HCT116 (cell line): ENCODE results near the gene LEMD1. TPM values are rescaled to one million over a fixed set of nuclear protein-coding genes. Genes with fewer than 3 reads are reported as not detected.

Experiments
- ATAC-seq: fragments of 200-7000 bp; cut with Tn5 transposase; 2 replicates; pipeline ENCODE4 v1.9.1; 2020; ENCODE audit warnings: mild to moderate bottlenecking, moderate library complexity
- BruUV-seq: library from RNA; stranded (reverse); fragments of 400-500 nt; replicated peaks from 2 replicates; lab custom pipeline; 2021; lab: Mats Ljungman, UMichigan
- CTCF ChIA-PET: fragments of 300-600 bp; sonication (Branson Sonifier 250); formaldehyde crosslinking; loops from one replicate; lab custom pipeline; 2021; ENCODE audit warnings: antibody characterized with exemption; lab: Charles Lee
- POLR2A ChIA-PET: fragments of 300-600, 350-600 bp; sonication (Branson Sonifier 250); formaldehyde crosslinking; loops from one replicate; lab custom pipeline; 2021; ENCODE audit warnings: antibody characterized with exemption; lab: Charles Lee
- RAD21 ChIA-PET, 2 experiments: fragments of 300-600 bp; sonication (Branson Sonifier 250); formaldehyde crosslinking; loops; one replicate each; lab custom pipeline; 2023; ENCODE audit warnings: low total read pairs in 2 of 2; ENCODE audit not compliant: uncharacterized antibody in 2 of 2, unreplicated experiment in 2 of 2, low non-redundant PET in 1 of 2; lab: Charles Lee
- DNase-seq: peaks from one replicate; pipeline ENCODE4 v3.0.0-alpha.2; 2010; ENCODE audit warnings: low read depth, low spot score
- H2AFZ ChIP-seq: fragments of 200-600 bp; shearing (Covaris generic), sonication (generic); 2 replicates; pipeline ENCODE4 v1.6.1; 2017; ENCODE audit warnings: low read depth, mixed run types, mixed read lengths, antibody characterized with exemption, low read length; ENCODE audit not compliant: poor library complexity, severe bottlenecking
- H3K27ac ChIP-seq: 2 replicates; pipeline ENCODE4 v1.5.1; 2012; ENCODE audit warnings: low read depth, low read length
- H3K27me3 ChIP-seq: fragments of 200-600 bp; sonication (generic); 2 replicates; pipeline ENCODE4 v1.6.1; 2016; ENCODE audit warnings: mixed run types, low read length, mixed read lengths; ENCODE audit not compliant: insufficient read depth
- H3K36me3 ChIP-seq, 2 experiments: fragments of 200-500 bp in 1 of 2; fragments of 200-600 bp in 1 of 2; sonication (Bioruptor generic) in 1 of 2; sonication (generic) in 1 of 2; 2 replicates each; pipeline versions ENCODE4 v1.5.1 to v1.6.1; 2014 to 2016; ENCODE audit warnings: low read length in 2 of 2, inconsistent platforms in 1 of 2, mixed read lengths in 1 of 2, mixed run types in 1 of 2; ENCODE audit not compliant: insufficient read depth in 2 of 2, control insufficient read depth in 1 of 2
- H3K4me1 ChIP-seq, 2 experiments: fragments of 200-600 bp in 1 of 2; sonication (generic) in 1 of 2; 2 replicates each; pipeline versions ENCODE4 v1.5.1 to v1.6.1; 2012 to 2017; ENCODE audit warnings: low read length in 2 of 2, inconsistent platforms in 1 of 2, mild to moderate bottlenecking in 1 of 2, mixed read lengths in 1 of 2, mixed run types in 1 of 2, moderate library complexity in 1 of 2; ENCODE audit not compliant: insufficient read depth in 2 of 2, control insufficient read depth in 1 of 2
- H3K4me2 ChIP-seq: fragments of 200-600 bp; sonication (generic); 2 replicates; pipeline ENCODE4 v1.6.1; 2017; ENCODE audit warnings: mixed run types, low read length, mixed read lengths
- H3K4me3 ChIP-seq, 2 experiments: fragments of 200-600 bp in 1 of 2; sonication (generic) in 1 of 2; replicated peaks in 1 of 2; 2 replicates each; pipeline ENCODE4 v1.5.1; 2011 to 2016; ENCODE audit warnings: low read length in 2 of 2, control low read depth in 1 of 2, low read depth in 1 of 2, mild to moderate bottlenecking in 1 of 2, mixed read lengths in 1 of 2, mixed run types in 1 of 2
- H3K79me2 ChIP-seq: fragments of 200-600 bp; sonication (generic); 2 replicates; pipeline ENCODE4 v1.6.1; 2017; ENCODE audit warnings: mild to moderate bottlenecking, mixed run types, low read length, moderate library complexity, mixed read lengths; ENCODE audit not compliant: insufficient read depth
- H3K9ac ChIP-seq: fragments of 200-600 bp; sonication (generic); 2 replicates; pipeline ENCODE4 v1.6.1; 2016; ENCODE audit warnings: low read length, mixed read lengths
- H3K9me2 ChIP-seq: fragments of 200-600 bp; sonication (generic), shearing (Covaris generic); 2 replicates; pipeline ENCODE4 v1.6.1; 2017; ENCODE audit warnings: mixed run types, mild to moderate bottlenecking, moderate library complexity; ENCODE audit not compliant: insufficient read depth
- H3K9me3 ChIP-seq, 2 experiments: fragments of 200-500 bp in 1 of 2; fragments of 200-600 bp in 1 of 2; sonication (Bioruptor generic) in 1 of 2; sonication (generic) in 1 of 2; 2 replicates each; pipeline ENCODE4 v1.6.1; 2014 to 2017; ENCODE audit warnings: low read length in 2 of 2, mixed read lengths in 2 of 2, inconsistent platforms in 1 of 2, low read depth in 1 of 2, mild to moderate bottlenecking in 1 of 2, mixed run types in 1 of 2, moderate library complexity in 1 of 2; ENCODE audit not compliant: control insufficient read depth in 1 of 2, insufficient read depth in 1 of 2
- H4K20me1 ChIP-seq: fragments of 200-600 bp; sonication (generic), shearing (Covaris generic); 2 replicates; pipeline ENCODE4 v1.6.1; 2017; ENCODE audit warnings: mixed run types, mild to moderate bottlenecking, moderate library complexity; ENCODE audit not compliant: insufficient read depth
- CEBPB ChIP-seq: IDR thresholded peaks from 2 replicates; pipeline ENCODE4 v1.6.1; 2012; ENCODE audit warnings: low read depth
- CTCF ChIP-seq, 3 experiments: fragments of 200-600 bp in 1 of 3; sonication (generic) in 1 of 3; IDR thresholded peaks in 2 of 3; conservative IDR thresholded peaks in 1 of 3; 2 replicates each; pipeline ENCODE4 v1.5.1; 2012 to 2017; ENCODE audit warnings: low read depth in 2 of 3, low read length in 2 of 3, antibody characterized with exemption in 1 of 3, borderline replicate concordance in 1 of 3, control low read depth in 1 of 3, mild to moderate bottlenecking in 1 of 3, mixed read lengths in 1 of 3, mixed run types in 1 of 3, moderate library complexity in 1 of 3; ENCODE audit not compliant: insufficient read depth in 1 of 3
- EZH2 ChIP-seq: fragments of 200-600 bp; sonication (generic); IDR thresholded peaks from 2 replicates; pipeline ENCODE4 v1.6.1; 2017; ENCODE audit warnings: antibody characterized with exemption, mixed run types
- EZH2phosphoT487 ChIP-seq: fragments of 200-600 bp; IDR thresholded peaks from 2 replicates; pipeline ENCODE4 v1.6.1; 2018; ENCODE audit warnings: antibody characterized with exemption, borderline replicate concordance
- FOSL1 ChIP-seq: IDR thresholded peaks from 2 replicates; pipeline ENCODE4 v1.6.1; 2012; ENCODE audit warnings: low read depth
- MAX ChIP-seq: IDR thresholded peaks from 2 replicates; pipeline ENCODE4 v1.6.1; 2012
- POLR2A ChIP-seq: IDR thresholded peaks from 2 replicates; pipeline ENCODE4 v1.7.0; 2011; ENCODE audit warnings: borderline replicate concordance; ENCODE audit not compliant: insufficient read depth, insufficient read length; ENCODE audit errors: extremely low read depth
- POLR2AphosphoS5 ChIP-seq: IDR thresholded peaks from 2 replicates; pipeline ENCODE4 v1.6.1; 2011; ENCODE audit warnings: mild to moderate bottlenecking, low read depth, low read length, moderate library complexity
- RAD21 ChIP-seq: IDR thresholded peaks from 2 replicates; pipeline ENCODE4 v1.6.1; 2012; ENCODE audit warnings: low read depth, mild to moderate bottlenecking
- SIN3A ChIP-seq: IDR thresholded peaks from 2 replicates; pipeline ENCODE4 v1.6.1; 2012; ENCODE audit warnings: low read depth
- SRF ChIP-seq: IDR thresholded peaks from 2 replicates; pipeline ENCODE4 v1.6.1; 2012; ENCODE audit warnings: low read depth
- TCF7L2 ChIP-seq: IDR thresholded peaks from 2 replicates; pipeline ENCODE4 v1.7.0; 2011; ENCODE audit warnings: borderline replicate concordance, inconsistent platforms; ENCODE audit not compliant: insufficient read depth, insufficient read length; ENCODE audit errors: extremely low read depth
- YY1 ChIP-seq: IDR thresholded peaks from 2 replicates; pipeline ENCODE4 v1.6.1; 2011; ENCODE audit warnings: low read length, low read depth, moderate library complexity, mild to moderate bottlenecking; ENCODE audit not compliant: insufficient replicate concordance; ENCODE audit errors: extremely low read depth
- ZBTB33 ChIP-seq: IDR thresholded peaks from 2 replicates; pipeline ENCODE4 v1.6.1; 2011; ENCODE audit warnings: mild to moderate bottlenecking, low read length, moderate library complexity; ENCODE audit not compliant: insufficient replicate concordance; ENCODE audit errors: extremely low read depth
- ZFX ChIP-seq: fragments of 450-650 bp; IDR thresholded peaks from 2 replicates; pipeline ENCODE4 v1.6.1; 2017
- intact Hi-C: fragments of 100-400 bp; cut with micrococcal nuclease; formaldehyde crosslinking; loops from 2 replicates; pipeline ENCODE4 v1.10.0; 2022
- total RNA-seq: library from RNA; stranded (reverse); gene quantifications from one replicate; pipeline ENCODE4 v1.2.1, GENCODE V29; 2021; ENCODE audit not compliant: unreplicated experiment
- TF ChIP-seq, protein P1 (sequence below): IDR thresholded peaks from 2 replicates; pipeline ENCODE4 v1.6.1; 2012
- TF ChIP-seq, protein P2 (sequence below): IDR thresholded peaks from 2 replicates; pipeline ENCODE4 v1.6.1; 2012; ENCODE audit warnings: low read depth

Gene LEMD1
- total RNA-seq, 1 experiment from 2014 or later, result 11.9 TPM

DNA sequence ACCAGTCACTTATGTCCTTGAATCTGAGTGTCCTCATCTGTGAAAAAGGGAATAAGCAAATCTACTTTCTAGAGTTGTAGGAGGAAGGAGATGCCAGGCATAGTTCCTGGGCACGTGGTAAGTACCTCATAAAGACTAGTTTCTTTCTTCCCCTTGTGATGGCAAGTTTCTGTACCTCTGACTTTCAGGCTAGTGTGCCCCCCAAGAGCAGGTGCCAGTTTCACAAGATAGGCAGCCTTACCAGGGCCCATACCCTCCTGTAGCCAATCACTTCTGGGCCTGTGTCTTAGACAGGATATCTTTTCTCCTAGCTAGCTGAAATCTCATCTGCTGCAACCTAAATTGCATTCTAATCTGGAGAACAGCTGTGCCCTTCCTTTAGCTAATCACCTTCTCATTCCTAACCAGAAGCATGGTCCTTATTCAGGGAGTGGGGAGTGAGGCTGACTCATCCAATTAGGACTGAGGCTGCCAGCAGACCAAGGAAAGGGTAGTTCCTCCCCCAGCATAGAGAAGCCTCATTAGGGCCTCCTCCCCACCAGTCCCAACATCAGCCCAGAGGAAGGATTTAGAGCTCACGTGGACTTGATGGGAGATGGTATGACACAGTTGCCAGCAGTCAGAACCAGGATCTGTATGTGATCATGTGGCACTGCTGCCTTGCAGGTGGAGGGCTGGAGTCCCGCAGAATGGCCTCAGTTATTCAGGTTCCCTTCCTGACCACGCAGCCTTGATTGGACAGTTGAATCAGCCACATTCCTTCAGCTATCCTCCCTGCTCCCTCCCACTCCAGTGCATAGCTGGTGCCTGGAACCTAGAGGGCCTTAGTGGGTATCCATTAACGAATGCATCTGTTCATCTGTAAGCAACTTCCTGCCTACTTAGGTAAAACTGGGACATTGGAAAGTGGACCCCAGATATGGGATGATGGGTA, 73.0 kb downstream of the LEMD1 start:
- no peaks in the 10 kb centered on the region for H3K79me2 ChIP-seq
- TF ChIP-seq FOSL1, result no peak
- no peak for TF ChIP-seq POLR2A
- no peak for TF ChIP-seq POLR2AphosphoS5
- no peak for TF ChIP-seq CEBPB
- TF ChIP-seq, protein P1, sequence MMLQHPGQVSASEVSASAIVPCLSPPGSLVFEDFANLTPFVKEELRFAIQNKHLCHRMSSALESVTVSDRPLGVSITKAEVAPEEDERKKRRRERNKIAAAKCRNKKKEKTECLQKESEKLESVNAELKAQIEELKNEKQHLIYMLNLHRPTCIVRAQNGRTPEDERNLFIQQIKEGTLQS, result no peak
- TF ChIP-seq CTCF (IDR thresholded peaks at IDR 0.05 in 2 of 3, conservative IDR thresholded peaks at IDR 0.05 in 1 of 3; ENCODE audit: borderline replicate concordance in 1 of 3, insufficient read depth in 1 of 3, low read depth in 2 of 3, low read length in 2 of 3), result no peak
- no peak for TF ChIP-seq RAD21
- TF ChIP-seq SIN3A, result no peak
- TF ChIP-seq, protein P2, sequence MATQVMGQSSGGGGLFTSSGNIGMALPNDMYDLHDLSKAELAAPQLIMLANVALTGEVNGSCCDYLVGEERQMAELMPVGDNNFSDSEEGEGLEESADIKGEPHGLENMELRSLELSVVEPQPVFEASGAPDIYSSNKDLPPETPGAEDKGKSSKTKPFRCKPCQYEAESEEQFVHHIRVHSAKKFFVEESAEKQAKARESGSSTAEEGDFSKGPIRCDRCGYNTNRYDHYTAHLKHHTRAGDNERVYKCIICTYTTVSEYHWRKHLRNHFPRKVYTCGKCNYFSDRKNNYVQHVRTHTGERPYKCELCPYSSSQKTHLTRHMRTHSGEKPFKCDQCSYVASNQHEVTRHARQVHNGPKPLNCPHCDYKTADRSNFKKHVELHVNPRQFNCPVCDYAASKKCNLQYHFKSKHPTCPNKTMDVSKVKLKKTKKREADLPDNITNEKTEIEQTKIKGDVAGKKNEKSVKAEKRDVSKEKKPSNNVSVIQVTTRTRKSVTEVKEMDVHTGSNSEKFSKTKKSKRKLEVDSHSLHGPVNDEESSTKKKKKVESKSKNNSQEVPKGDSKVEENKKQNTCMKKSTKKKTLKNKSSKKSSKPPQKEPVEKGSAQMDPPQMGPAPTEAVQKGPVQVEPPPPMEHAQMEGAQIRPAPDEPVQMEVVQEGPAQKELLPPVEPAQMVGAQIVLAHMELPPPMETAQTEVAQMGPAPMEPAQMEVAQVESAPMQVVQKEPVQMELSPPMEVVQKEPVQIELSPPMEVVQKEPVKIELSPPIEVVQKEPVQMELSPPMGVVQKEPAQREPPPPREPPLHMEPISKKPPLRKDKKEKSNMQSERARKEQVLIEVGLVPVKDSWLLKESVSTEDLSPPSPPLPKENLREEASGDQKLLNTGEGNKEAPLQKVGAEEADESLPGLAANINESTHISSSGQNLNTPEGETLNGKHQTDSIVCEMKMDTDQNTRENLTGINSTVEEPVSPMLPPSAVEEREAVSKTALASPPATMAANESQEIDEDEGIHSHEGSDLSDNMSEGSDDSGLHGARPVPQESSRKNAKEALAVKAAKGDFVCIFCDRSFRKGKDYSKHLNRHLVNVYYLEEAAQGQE, result no peak
- TF ChIP-seq TCF7L2, result no peak
- TF ChIP-seq SRF, result no peak
- TF ChIP-seq ZBTB33, result no peak
- no peak for TF ChIP-seq MAX
- TF ChIP-seq YY1, result no peak
- no peak for TF ChIP-seq EZH2
- no peak for TF ChIP-seq ZFX
- no peak for TF ChIP-seq EZH2phosphoT487
- H3K4me2 ChIP-seq, result no peak overlapping the region
- intact Hi-C loops, result no loop called here
- ATAC-seq, result no peak
- H3K27ac ChIP-seq, result no peak overlapping the region
- ChIA-PET CTCF (interaction anchor here (1.3 kb wide), 2 partner anchors 14 to 175 kb away, joined by 3 to 4 read pairs; no protein-coding TSS in a partner anchor), RAD21 (no interaction called here), POLR2A (no interaction called here)
- no peaks in the 10 kb centered on the region for H3K9me3 ChIP-seq
- H2AFZ ChIP-seq, result no peak overlapping the region
- BruUV-seq, result no TSS peak
- no peaks in the 10 kb centered on the region for H3K9me2 ChIP-seq
- H3K27me3 ChIP-seq, result no peaks in the 10 kb centered on the region
- H3K4me1 ChIP-seq, result peaks cover 2 to 22% of the 10 kb centered on the region in 2 experiments; a peak in 3 of 4 replicates
- H3K9ac ChIP-seq, result no peak overlapping the region
- DNase-seq, result no peak
- H4K20me1 ChIP-seq, result no peaks in the 10 kb centered on the region
- no peaks in the 10 kb centered on the region for H3K36me3 ChIP-seq
- no peak overlapping the region for H3K4me3 ChIP-seq
